ENCODE measurements around the gene DLG2.
A peak's percentile ranks its signal among the peaks of the same experiment; 100 is the strongest.
"Not testable (repeated sequence)": the region's sequence is repeated elsewhere in the genome, so short reads cannot be mapped to it uniquely, and the experiment has no call there.

The DLG2 gene

DNA sequence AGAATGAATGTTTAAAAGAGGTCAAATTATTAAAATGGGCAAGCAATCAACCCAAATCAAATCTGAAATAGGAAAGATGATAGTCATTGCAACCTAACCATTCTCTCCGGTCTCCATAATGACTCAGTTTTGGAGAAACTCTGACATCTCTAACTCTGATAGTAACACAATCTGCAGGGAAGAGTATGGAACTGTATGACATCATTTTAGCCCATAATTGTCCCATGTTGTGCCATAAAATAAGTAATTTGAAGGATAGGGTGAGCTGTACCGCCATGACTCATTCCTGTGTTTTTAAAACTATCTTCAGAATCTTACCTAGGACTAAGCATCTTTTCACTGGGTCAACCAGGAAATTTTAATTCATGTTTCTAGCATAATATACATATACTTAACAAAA is 350.8 kb downstream of the DLG2 start:
- H3K4me3 ChIP-seq (ENCODE audit: low read length) = no peak overlapping the region
- TF ChIP-seq, protein P1, sequence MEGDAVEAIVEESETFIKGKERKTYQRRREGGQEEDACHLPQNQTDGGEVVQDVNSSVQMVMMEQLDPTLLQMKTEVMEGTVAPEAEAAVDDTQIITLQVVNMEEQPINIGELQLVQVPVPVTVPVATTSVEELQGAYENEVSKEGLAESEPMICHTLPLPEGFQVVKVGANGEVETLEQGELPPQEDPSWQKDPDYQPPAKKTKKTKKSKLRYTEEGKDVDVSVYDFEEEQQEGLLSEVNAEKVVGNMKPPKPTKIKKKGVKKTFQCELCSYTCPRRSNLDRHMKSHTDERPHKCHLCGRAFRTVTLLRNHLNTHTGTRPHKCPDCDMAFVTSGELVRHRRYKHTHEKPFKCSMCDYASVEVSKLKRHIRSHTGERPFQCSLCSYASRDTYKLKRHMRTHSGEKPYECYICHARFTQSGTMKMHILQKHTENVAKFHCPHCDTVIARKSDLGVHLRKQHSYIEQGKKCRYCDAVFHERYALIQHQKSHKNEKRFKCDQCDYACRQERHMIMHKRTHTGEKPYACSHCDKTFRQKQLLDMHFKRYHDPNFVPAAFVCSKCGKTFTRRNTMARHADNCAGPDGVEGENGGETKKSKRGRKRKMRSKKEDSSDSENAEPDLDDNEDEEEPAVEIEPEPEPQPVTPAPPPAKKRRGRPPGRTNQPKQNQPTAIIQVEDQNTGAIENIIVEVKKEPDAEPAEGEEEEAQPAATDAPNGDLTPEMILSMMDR (IDR thresholded peaks at IDR 0.05; ENCODE audit: insufficient read depth, low read depth, low read length, missing control alignments) = no peak
- DNase-seq (ENCODE audit: low read depth) = peak; percentile 0

DNA sequence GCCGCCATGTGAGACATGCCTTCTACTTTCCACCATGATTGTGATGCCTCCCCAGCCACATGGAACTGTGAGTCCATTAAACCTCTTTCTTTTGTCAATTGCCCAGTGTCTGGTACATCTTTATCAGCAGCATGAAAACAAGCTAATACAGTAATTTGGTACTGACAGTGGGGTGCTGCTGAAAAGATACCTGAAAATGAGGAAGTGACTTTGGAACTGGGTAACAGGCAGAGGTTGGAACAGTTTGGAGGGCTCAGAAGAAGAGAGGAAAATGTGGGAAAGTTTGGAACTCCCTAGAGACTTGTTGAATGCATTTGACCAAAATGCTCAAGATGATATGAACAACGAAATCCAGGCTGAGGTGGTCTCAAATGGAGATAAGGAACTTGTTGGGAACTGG is 356.8 kb downstream of the DLG2 start:
- not testable (repeated sequence) for DNase-seq (ENCODE audit: low read depth); H3K4me3 ChIP-seq (ENCODE audit: low read length)

DNA sequence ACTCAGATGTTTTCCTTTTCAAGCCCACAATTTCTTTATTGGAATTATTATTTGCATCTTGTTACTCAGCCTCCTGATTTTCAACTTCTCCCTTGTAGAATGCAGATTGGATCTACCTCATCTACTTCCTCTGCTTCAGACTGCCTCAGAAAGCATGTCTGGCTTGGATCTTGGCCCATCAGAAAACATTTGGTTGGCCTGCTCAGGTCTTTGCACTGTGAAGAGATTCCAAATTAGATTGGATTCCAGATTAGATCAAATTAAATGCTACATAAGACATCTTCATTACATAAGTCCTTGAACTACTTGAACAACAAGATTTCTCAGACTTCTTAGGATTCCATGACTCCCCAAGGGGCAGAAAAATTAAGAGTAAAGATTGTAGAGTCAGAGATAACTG is 358.0 kb downstream of the DLG2 start:
- DNase-seq (ENCODE audit: low read depth) = no peak
- H3K4me3 ChIP-seq (ENCODE audit: low read length) = no peak overlapping the region
- TF ChIP-seq, protein P1 (IDR thresholded peaks at IDR 0.05; ENCODE audit: insufficient read depth, low read depth, low read length, missing control alignments) = no peak

DNA sequence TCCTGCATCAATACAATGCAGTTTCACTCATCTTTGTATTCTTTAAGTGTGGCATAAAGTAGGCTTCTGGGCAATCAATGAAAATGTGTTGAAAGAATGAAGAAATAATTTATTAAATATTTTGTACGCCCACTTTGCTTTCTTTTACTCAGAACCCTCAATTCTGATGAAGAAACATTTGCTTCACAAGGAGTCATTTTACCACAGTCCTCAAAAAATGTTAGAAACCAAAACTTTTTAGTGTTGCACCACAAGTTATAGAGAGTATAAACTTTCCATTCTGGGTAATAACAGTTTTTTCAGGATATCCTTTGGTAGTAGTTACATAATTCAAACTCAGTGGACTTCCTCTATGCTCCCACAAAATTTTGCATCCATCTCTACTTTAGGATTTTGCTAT is 360.5 kb downstream of the DLG2 start:
- no peak overlapping the region for H3K4me3 ChIP-seq (ENCODE audit: low read length)
- TF ChIP-seq, protein P1 (IDR thresholded peaks at IDR 0.05; ENCODE audit: insufficient read depth, low read depth, low read length, missing control alignments) = no peak
- DNase-seq (ENCODE audit: low read depth) = no peak

DNA sequence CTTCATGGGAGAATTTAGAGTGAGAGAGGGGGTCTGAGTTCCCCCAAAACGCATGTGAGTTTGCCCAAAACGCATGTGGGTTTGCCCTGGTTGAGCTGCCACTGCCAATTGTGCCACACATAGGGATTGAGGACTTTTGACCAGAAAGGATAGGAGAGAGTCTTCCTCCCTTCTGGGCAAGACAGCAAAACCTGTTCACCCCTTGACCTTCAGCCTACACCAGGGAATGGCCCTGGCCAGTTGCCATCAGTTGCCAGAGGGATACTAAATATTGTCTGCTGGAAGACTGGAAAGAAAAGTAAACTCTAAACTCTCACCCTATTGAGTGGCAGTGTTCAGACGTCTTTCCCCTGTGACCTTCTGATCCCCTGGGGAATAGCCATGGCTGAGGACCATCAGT is 363.8 kb downstream of the DLG2 start:
- no peak overlapping the region for H3K4me3 ChIP-seq (ENCODE audit: low read length)
- no peak for DNase-seq (ENCODE audit: low read depth)
- TF ChIP-seq, protein P1 (IDR thresholded peaks at IDR 0.05; ENCODE audit: insufficient read depth, low read depth, low read length, missing control alignments) = no peak

DNA sequence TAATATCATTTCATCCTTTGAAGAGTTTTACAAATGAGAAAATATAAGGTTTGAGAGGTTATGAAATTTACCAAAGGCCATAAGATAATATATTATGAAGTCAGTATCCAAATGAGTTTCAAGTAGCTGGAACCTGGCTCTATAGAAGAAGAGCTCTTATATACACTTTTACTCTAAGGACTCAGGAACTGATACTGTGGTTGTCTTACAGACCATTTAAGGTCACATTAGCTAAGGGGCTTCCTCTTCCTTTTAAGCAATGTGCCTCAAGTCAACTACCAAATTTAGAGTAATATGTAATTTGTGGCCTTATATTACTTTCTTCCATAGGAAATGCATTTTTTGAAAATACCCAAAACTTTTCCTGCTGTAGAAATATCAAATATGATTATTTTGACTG is 369.3 kb downstream of the DLG2 start:
- TF ChIP-seq, protein P1 (IDR thresholded peaks at IDR 0.05; ENCODE audit: insufficient read depth, low read depth, low read length, missing control alignments) = no peak
- no peak overlapping the region for H3K4me3 ChIP-seq (ENCODE audit: low read length)
- no peak for DNase-seq (ENCODE audit: low read depth)

DNA sequence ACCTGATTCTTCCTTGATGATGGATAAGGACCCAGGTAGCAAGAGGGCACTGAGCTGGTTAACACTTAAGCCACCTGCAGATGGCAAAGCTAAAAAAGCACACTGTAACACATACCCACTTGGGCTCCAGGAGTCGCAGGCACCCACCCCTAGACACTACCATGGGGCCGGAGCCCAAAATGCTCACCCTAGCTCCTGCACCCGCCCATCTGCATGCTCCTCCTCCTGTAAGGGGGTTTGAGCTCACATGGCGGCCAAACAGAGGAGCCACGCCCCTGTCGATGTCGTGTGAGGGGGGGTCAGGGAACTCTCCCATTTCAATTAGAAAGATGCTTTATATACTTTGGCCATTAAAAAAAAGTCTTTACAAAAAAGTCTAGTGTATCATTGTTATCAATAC is 370.7 kb downstream of the DLG2 start:
- TF ChIP-seq, protein P1 (IDR thresholded peaks at IDR 0.05; ENCODE audit: insufficient read depth, low read depth, low read length, missing control alignments) = no peak
- DNase-seq (ENCODE audit: low read depth) = no peak
- H3K4me3 ChIP-seq (ENCODE audit: low read length) = no peak overlapping the region

DNA sequence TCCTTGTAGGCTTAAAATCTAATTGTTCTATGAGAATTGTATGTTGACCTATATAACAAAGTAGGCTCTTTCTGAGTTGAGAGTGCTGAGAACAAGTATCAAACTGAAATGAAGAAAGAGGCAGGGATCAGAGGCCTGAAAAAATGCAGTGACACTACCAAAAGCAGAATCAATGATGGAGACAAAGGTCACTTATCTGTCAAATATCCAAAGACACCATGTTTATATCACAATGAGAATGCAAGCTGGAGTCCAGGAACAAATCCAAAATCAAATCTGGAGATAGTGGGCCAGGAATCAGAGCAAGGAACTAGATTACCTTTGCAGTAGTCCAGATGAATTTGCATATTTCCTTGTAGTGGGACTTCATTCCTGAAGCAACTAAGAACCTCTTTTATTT is 377.7 kb downstream of the DLG2 start:
- TF ChIP-seq, protein P1 (IDR thresholded peaks at IDR 0.05; ENCODE audit: insufficient read depth, low read depth, low read length, missing control alignments) = no peak
- H3K4me3 ChIP-seq (ENCODE audit: low read length) = no peak overlapping the region
- DNase-seq (ENCODE audit: low read depth) = no peak

All from epithelial cell of esophagus (primary cell).